Ishikawa (cell line): ENCODE data around the gene FAM234B.

Experiments
- EGR1 ChIP-seq: IDR thresholded peaks from 2 replicates; pipeline ENCODE4 v1.6.1; 2012
- EP300 ChIP-seq: IDR thresholded peaks from 2 replicates; pipeline ENCODE4 v1.6.1; 2012; ENCODE audit warnings: borderline replicate concordance
- RAD21 ChIP-seq: IDR thresholded peaks from 2 replicates; pipeline ENCODE4 v1.6.1; 2012; ENCODE audit warnings: low read depth
- TAF1 ChIP-seq: IDR thresholded peaks from 2 replicates; pipeline ENCODE4 v1.6.1; 2012; ENCODE audit warnings: low read depth, mild to moderate bottlenecking
- TEAD4 ChIP-seq: IDR thresholded peaks from 2 replicates; pipeline ENCODE4 v1.6.1; 2012

GRCh38 chr12:13112968-13113367, 68.8 kb downstream of the FAM234B start:
- TF ChIP-seq TEAD4 (no peak), RAD21 (no peak), TAF1 (no peak), EGR1 (no peak), EP300 (no peak)
